Suprapubic skin (tissue), 4 donors: ENCODE results near the gene FAM151B. TPM values are rescaled to one million over a fixed set of nuclear protein-coding genes. Genes with fewer than 3 reads are reported as not detected.

Experiments
- DNase-seq, 2 donors: peaks; one replicate each; pipeline ENCODE4 v3.0.0-alpha.2; 2019; ENCODE audit warnings: low spot score in 2 of 2
- H3K27ac ChIP-seq: fragments of 200-600 bp; sonication (generic); one replicate; pipeline ENCODE4 v1.5.1; 2019
- H3K27me3 ChIP-seq: fragments of 200-600 bp; sonication (generic); one replicate; pipeline ENCODE4 v1.5.1; 2019
- H3K36me3 ChIP-seq: fragments of 200-600 bp; sonication (generic); one replicate; pipeline ENCODE4 v1.5.1; 2019
- H3K4me1 ChIP-seq: fragments of 200-600 bp; sonication (generic); one replicate; pipeline ENCODE4 v1.5.1; 2019
- H3K4me3 ChIP-seq: fragments of 200-600 bp; sonication (generic); one replicate; pipeline ENCODE4 v1.5.1; 2019; ENCODE audit warnings: mild to moderate bottlenecking
- H3K9me3 ChIP-seq: fragments of 200-600 bp; sonication (generic); one replicate; pipeline ENCODE4 v1.5.1; 2019
- CTCF ChIP-seq, 2 donors: fragments of 200-600 bp in 1 of 2; fragments of 450-650 bp in 1 of 2; sonication (generic) in 1 of 2; IDR thresholded peaks; one replicate each; pipeline ENCODE4 v1.5.1; 2016 to 2019; ENCODE audit warnings: antibody characterized with exemption in 2 of 2, mild to moderate bottlenecking in 1 of 2, moderate library complexity in 1 of 2
- EP300 ChIP-seq: sonication (generic); formaldehyde crosslinking; IDR thresholded peaks from one replicate; pipeline ENCODE4 v1.6.1; 2017; ENCODE audit warnings: antibody characterized with exemption
- POLR2A ChIP-seq, 2 donors: fragments of 450-650 bp; IDR thresholded peaks; one replicate each; pipeline ENCODE4 v1.6.1; 2017; ENCODE audit warnings: antibody characterized with exemption in 2 of 2, mild to moderate bottlenecking in 2 of 2, moderate library complexity in 2 of 2
- POLR2AphosphoS5 ChIP-seq, 3 donors: sonication (generic); formaldehyde crosslinking; IDR thresholded peaks; one replicate each; pipeline ENCODE4 v1.6.1; 2017; ENCODE audit warnings: antibody characterized with exemption in 3 of 3
- WGBS: methylation state at CpG from one replicate; pipeline ENCODE4 v1.1.5; 2018; 5-methylcytosine and 5-hydroxymethylcytosine counted together
- total RNA-seq, 4 donors: library from RNA; depleted of rRNA; stranded (reverse); fragments of >200 nt; gene quantifications; one replicate each; pipeline ENCODE4 v1.1.0, GENCODE V29; 2016

FAM151B gene
- total RNA-seq, 4 donors from 2014 or later, result 0.56 to 3.3 (median 2.0) TPM

- DNase-seq, result no peak
- no peaks in the 10 kb centered on the region for H3K4me1 ChIP-seq
- WGBS, result 13% methylated on average over 1 of the region's 1 CpG
- no peaks in the 10 kb centered on the region for H3K27me3 ChIP-seq
- no peaks in the 10 kb centered on the region for H3K36me3 ChIP-seq
- no peak overlapping the region for H3K27ac ChIP-seq
- no peak overlapping the region for H3K4me3 ChIP-seq
- no peaks in the 10 kb centered on the region for H3K9me3 ChIP-seq
- no peak for TF ChIP-seq EP300
- no peak for TF ChIP-seq POLR2A (IDR thresholded peaks at IDR 0.05)
- no peak for TF ChIP-seq POLR2AphosphoS5 (IDR thresholded peaks at IDR 0.05)
- TF ChIP-seq CTCF (IDR thresholded peaks at IDR 0.05), result no peak
These were observed 15.7 kb downstream of the FAM151B start for GRCh38 chr5:80503641-80504040.

GRCh38 chr5:80504833-80505232, 16.9 kb downstream of the FAM151B start:
- TF ChIP-seq EP300, result no peak
- TF ChIP-seq CTCF (IDR thresholded peaks at IDR 0.05), result no peak
- TF ChIP-seq POLR2A (IDR thresholded peaks at IDR 0.05), result no peak
- TF ChIP-seq POLR2AphosphoS5 (IDR thresholded peaks at IDR 0.05), result no peak
- no peak overlapping the region for H3K27ac ChIP-seq
- no peaks in the 10 kb centered on the region for H3K9me3 ChIP-seq
- H3K4me1 ChIP-seq, result no peaks in the 10 kb centered on the region
- no peaks in the 10 kb centered on the region for H3K36me3 ChIP-seq
- H3K27me3 ChIP-seq, result no peaks in the 10 kb centered on the region
- 93% methylated on average over 1 of the region's 1 CpG for WGBS
- H3K4me3 ChIP-seq, result no peak overlapping the region
- no peak for DNase-seq

GRCh38 chr5:80507663-80508062, 19.8 kb downstream of the FAM151B start:
- no peak overlapping the region for H3K27ac ChIP-seq
- 88% methylated on average over 3 of the region's 3 CpGs for WGBS
- no peaks in the 10 kb centered on the region for H3K4me1 ChIP-seq
- DNase-seq, result no peak
- no peaks in the 10 kb centered on the region for H3K9me3 ChIP-seq
- H3K27me3 ChIP-seq, result no peaks in the 10 kb centered on the region
- H3K4me3 ChIP-seq, result no peak overlapping the region
- no peaks in the 10 kb centered on the region for H3K36me3 ChIP-seq
- no peak for TF ChIP-seq POLR2AphosphoS5 (IDR thresholded peaks at IDR 0.05)
- no peak for TF ChIP-seq EP300
- no peak for TF ChIP-seq CTCF (IDR thresholded peaks at IDR 0.05)
- no peak for TF ChIP-seq POLR2A (IDR thresholded peaks at IDR 0.05)

GRCh38 chr5:80508844-80509243, 20.9 kb downstream of the FAM151B start:
- Histone ChIP-seq H3K27me3 (no peaks in the 10 kb centered on the region), H3K4me1 (no peaks in the 10 kb centered on the region), H3K27ac (no peak overlapping the region), H3K9me3 (no peaks in the 10 kb centered on the region), H3K4me3 (no peak overlapping the region), H3K36me3 (no peaks in the 10 kb centered on the region)
- WGBS, result 87% methylated on average over 6 of the region's 6 CpGs
- TF ChIP-seq EP300, result no peak
- TF ChIP-seq POLR2A (IDR thresholded peaks at IDR 0.05), result no peak
- TF ChIP-seq CTCF (IDR thresholded peaks at IDR 0.05), result no peak
- no peak for TF ChIP-seq POLR2AphosphoS5 (IDR thresholded peaks at IDR 0.05)
- no peak for DNase-seq

GRCh38 chr5:80509362-80509761, 21.5 kb downstream of the FAM151B start:
- no peaks in the 10 kb centered on the region for H3K27me3 ChIP-seq
- 52% methylated on average over 4 of the region's 4 CpGs for WGBS
- H3K4me1 ChIP-seq, result no peaks in the 10 kb centered on the region
- no peaks in the 10 kb centered on the region for H3K9me3 ChIP-seq
- DNase-seq, result no peak
- H3K27ac ChIP-seq, result no peak overlapping the region
- no peaks in the 10 kb centered on the region for H3K36me3 ChIP-seq
- no peak for TF ChIP-seq POLR2AphosphoS5 (IDR thresholded peaks at IDR 0.05)
- TF ChIP-seq EP300, result no peak
- no peak for TF ChIP-seq POLR2A (IDR thresholded peaks at IDR 0.05)
- H3K4me3 ChIP-seq, result no peak overlapping the region

- Histone ChIP-seq H3K4me1 (no peaks in the 10 kb centered on the region), H3K9me3 (no peaks in the 10 kb centered on the region), H3K4me3 (no peak overlapping the region), H3K27ac (no peak overlapping the region), H3K36me3 (no peaks in the 10 kb centered on the region), H3K27me3 (no peaks in the 10 kb centered on the region)
- TF ChIP-seq EP300 (no peak), CTCF (IDR thresholded peaks at IDR 0.05) (no peak), POLR2AphosphoS5 (IDR thresholded peaks at IDR 0.05) (no peak), POLR2A (IDR thresholded peaks at IDR 0.05) (no peak)
- 80% methylated on average over 4 of the region's 4 CpGs for WGBS
- DNase-seq, result no peak
These were observed 28.9 kb downstream of the FAM151B start for GRCh38 chr5:80516826-80517225.
